Upper lobe of right lung (tissue), 1 donor: Measurements from ENCODE around the gene MFAP3. TPM values are rescaled to one million over a fixed set of nuclear protein-coding genes. Genes with fewer than 3 reads are reported as not detected.

Experiments used
- ATAC-seq: fragments of 200-7000 bp; cut with Tn5 transposase; one replicate; pipeline ENCODE4 v1.9.1; 2020; ENCODE audit warnings: mild to moderate bottlenecking, moderate library complexity
- DNase-seq: peaks from one replicate; pipeline ENCODE4 v3.0.0-alpha.2; 2020
- H3K27ac ChIP-seq: fragments of 200-600 bp; one replicate; pipeline ENCODE4 v1.8.0; 2022
- H3K27me3 ChIP-seq: fragments of 200-600 bp; one replicate; pipeline ENCODE4 v1.8.0; 2022; ENCODE audit warnings: mild to moderate bottlenecking
- H3K36me3 ChIP-seq: fragments of 200-600 bp; one replicate; pipeline ENCODE4 v1.8.0; 2022
- H3K4me1 ChIP-seq: fragments of 200-600 bp; one replicate; pipeline ENCODE4 v1.8.0; 2022
- H3K4me3 ChIP-seq: fragments of 200-600 bp; one replicate; pipeline ENCODE4 v1.8.0; 2022; ENCODE audit warnings: mild to moderate bottlenecking
- H3K9me3 ChIP-seq: fragments of 200-600 bp; one replicate; pipeline ENCODE4 v1.8.0; 2022
- intact Hi-C: fragments of 100-400 bp; cut with DNase I; formaldehyde crosslinking; loops from one replicate; pipeline ENCODE4 v1.11.0; 2022
- total RNA-seq: library from RNA; stranded (reverse); fragmentation: NEBNext Ultra II Directional; extraction: Animal tissue kit (Norgen Biotek cat#: 25700); gene quantifications from one replicate; pipeline ENCODE4 v1.2.1, GENCODE V29; 2021
- TF ChIP-seq, protein P1 (sequence below): fragments of 200-600 bp; IDR thresholded peaks from one replicate; pipeline ENCODE4 v1.8.0; 2022; ENCODE audit warnings: antibody characterized with exemption
- donor health status: DM: no; HTN: yes; CAD: no; lungs with severe emphysema.

The MFAP3 gene
- total RNA-seq, 1 donor from 2014 or later = 32.8 TPM

DNA sequence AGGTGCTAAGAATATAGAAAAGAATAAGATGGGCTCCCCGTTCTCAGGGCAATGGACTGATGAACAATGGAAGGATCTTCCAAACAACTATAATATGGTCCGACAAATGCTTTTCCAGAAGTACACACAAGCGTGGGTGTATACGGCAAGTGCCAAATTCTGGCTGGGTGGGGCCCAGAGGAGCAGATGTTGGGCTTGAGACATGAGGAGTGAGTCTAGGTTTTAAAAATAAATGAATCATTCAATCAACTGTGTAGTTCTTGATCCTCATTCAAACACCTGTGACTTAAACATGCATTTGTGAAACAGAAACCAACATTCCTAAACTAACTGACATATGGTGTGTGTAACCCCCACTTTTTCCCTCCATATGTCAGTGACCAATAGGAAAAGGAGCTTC lies 47.9 kb downstream of the MFAP3 start:
- Histone ChIP-seq H3K36me3 (no peaks in the 10 kb centered on the region), H3K4me3 (no peak overlapping the region), H3K4me1 (no peaks in the 10 kb centered on the region), H3K9me3 (no peaks in the 10 kb centered on the region), H3K27ac (no peak overlapping the region), H3K27me3 (no peaks in the 10 kb centered on the region)
- TF ChIP-seq, protein P1, sequence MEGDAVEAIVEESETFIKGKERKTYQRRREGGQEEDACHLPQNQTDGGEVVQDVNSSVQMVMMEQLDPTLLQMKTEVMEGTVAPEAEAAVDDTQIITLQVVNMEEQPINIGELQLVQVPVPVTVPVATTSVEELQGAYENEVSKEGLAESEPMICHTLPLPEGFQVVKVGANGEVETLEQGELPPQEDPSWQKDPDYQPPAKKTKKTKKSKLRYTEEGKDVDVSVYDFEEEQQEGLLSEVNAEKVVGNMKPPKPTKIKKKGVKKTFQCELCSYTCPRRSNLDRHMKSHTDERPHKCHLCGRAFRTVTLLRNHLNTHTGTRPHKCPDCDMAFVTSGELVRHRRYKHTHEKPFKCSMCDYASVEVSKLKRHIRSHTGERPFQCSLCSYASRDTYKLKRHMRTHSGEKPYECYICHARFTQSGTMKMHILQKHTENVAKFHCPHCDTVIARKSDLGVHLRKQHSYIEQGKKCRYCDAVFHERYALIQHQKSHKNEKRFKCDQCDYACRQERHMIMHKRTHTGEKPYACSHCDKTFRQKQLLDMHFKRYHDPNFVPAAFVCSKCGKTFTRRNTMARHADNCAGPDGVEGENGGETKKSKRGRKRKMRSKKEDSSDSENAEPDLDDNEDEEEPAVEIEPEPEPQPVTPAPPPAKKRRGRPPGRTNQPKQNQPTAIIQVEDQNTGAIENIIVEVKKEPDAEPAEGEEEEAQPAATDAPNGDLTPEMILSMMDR = no peak
- intact Hi-C loops = no loop called here
- ATAC-seq = no peak
- DNase-seq = no peak

DNA sequence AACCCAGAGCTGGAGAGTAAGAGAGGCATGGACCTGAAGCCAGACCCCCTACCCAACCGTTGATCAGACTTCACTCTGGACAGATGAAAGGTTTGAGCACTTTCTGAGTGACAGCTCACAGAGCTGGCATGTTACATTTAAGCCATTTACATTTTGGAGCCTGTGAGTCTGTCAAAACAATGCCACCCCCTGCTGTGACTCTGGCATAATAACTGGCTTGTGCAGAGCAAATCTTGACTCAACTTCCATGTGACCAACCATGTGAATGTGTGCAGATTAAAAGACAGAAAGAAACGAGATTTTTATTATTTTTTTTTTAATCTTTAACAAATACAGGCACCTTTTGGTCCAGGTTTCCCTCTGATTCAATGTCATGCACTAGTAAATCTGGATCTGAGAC lies 48.5 kb downstream of the MFAP3 start:
- H3K4me3 ChIP-seq = no peak overlapping the region
- no peaks in the 10 kb centered on the region for H3K36me3 ChIP-seq
- DNase-seq (no peak), ATAC-seq (no peak)
- intact Hi-C loops = no loop called here
- TF ChIP-seq, protein P1 = no peak
- no peak overlapping the region for H3K27ac ChIP-seq
- no peaks in the 10 kb centered on the region for H3K27me3 ChIP-seq
- H3K4me1 ChIP-seq = no peaks in the 10 kb centered on the region
- H3K9me3 ChIP-seq = no peaks in the 10 kb centered on the region

DNA sequence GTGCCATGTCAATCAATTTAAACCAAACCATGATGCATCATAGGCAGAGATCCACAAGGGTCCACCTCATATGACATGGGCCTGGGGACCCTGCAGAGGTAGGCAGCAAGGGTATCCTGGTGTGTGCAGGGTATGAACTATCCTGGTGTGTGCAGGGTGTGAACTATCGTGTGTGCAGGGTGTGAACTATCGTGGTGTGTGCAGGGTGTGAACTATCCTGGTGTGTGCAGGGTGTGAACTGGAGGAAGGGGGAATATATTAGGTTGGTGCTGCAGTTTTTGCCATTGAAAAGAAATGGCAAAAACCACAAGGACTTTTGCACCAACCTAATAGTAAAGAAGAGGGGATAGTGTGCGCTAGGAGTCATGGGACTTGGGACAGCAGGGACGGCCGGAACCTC lies 50.0 kb downstream of the MFAP3 start:
- Histone ChIP-seq H3K4me3 (no peak overlapping the region), H3K9me3 (no peaks in the 10 kb centered on the region), H3K27me3 (no peaks in the 10 kb centered on the region), H3K4me1 (no peaks in the 10 kb centered on the region), H3K27ac (no peak overlapping the region), H3K36me3 (no peaks in the 10 kb centered on the region)
- ATAC-seq (no peak), DNase-seq (no peak)
- TF ChIP-seq, protein P1 = no peak
- intact Hi-C loops = no loop called here

DNA sequence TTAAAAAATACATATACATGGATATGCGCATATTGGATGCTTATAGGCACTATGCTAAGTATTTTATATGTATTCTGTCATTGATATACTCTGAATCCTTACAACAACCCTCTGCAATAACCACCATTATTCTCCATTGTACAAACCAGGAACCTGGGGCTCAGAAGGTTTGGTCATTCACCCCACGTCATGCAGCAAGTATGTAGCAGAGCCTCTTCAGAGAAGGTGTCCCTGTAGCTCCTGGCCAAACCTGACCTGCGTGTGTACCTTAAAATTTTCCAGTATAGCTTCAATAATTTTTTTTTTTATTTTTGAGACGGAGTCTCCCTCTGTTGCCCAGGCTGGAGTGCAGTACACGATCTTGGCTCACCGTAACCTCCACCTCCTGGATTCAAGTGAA lies 51.9 kb downstream of the MFAP3 start:
- H3K36me3 ChIP-seq = no peaks in the 10 kb centered on the region
- DNase-seq = no peak
- H3K27ac ChIP-seq = no peak overlapping the region
- TF ChIP-seq, protein P1 = no peak
- no peaks in the 10 kb centered on the region for H3K9me3 ChIP-seq
- H3K27me3 ChIP-seq = no peaks in the 10 kb centered on the region
- ATAC-seq = no peak
- H3K4me3 ChIP-seq = no peak overlapping the region
- H3K4me1 ChIP-seq = no peaks in the 10 kb centered on the region
- intact Hi-C loops = no loop called here

GRCh38 chr5:154092356-154093141 lies 53.8 kb downstream of the MFAP3 start:
- H3K4me1 ChIP-seq = no peaks in the 10 kb centered on the region
- no peaks in the 10 kb centered on the region for H3K36me3 ChIP-seq
- DNase-seq (no peak), ATAC-seq (peak; percentile 67)
- H3K27ac ChIP-seq = no peak overlapping the region
- no peak overlapping the region for H3K4me3 ChIP-seq
- H3K9me3 ChIP-seq = no peaks in the 10 kb centered on the region
- no peaks in the 10 kb centered on the region for H3K27me3 ChIP-seq
- intact Hi-C loops = no loop called here
- TF ChIP-seq, protein P1 = no peak

DNA sequence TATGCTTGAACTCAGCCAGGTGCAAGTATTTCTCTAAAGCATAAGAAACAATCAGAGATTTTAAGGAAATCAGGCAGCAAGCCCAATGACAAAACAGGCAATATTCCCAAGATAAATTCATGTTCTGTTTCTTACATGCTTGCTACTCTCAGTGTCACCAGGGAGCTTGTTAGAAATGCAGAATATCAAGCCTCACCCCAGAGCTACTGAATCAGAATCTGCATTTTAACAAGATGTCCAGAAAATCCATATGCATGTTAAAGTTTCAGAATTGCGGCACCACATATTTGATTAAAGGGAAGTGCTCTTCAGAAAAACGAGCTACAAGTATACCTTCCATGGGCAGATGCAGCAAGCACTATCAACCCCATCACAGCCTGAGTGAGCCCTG lies 54.4 kb downstream of the MFAP3 start:
- no peak overlapping the region for H3K4me3 ChIP-seq
- intact Hi-C loops = no loop called here
- H3K9me3 ChIP-seq = no peaks in the 10 kb centered on the region
- H3K36me3 ChIP-seq = no peaks in the 10 kb centered on the region
- TF ChIP-seq, protein P1 = no peak
- no peak overlapping the region for H3K27ac ChIP-seq
- DNase-seq = no peak
- H3K4me1 ChIP-seq = no peaks in the 10 kb centered on the region
- ATAC-seq = no peak
- H3K27me3 ChIP-seq = no peaks in the 10 kb centered on the region
